GM23248 (cell line): ENCODE measurements around the gene VWA5B1.

ENCODE experiments used
- EZH2 ChIP-seq: fragments of 200-600 bp; sonication (generic); IDR thresholded peaks from 2 replicates; pipeline ENCODE4 v1.6.1; 2018; ENCODE audit warnings: antibody characterized with exemption, mild to moderate bottlenecking; ENCODE audit not compliant: insufficient read depth, poor library complexity, severe bottlenecking
- EZH2phosphoT487 ChIP-seq: fragments of 200-600 bp; sonication (generic); IDR thresholded peaks from 2 replicates; pipeline ENCODE4 v1.6.1; 2018; ENCODE audit warnings: antibody characterized with exemption, moderate library complexity, mild to moderate bottlenecking, low read depth; ENCODE audit not compliant: insufficient read depth

GRCh38 chr1:20323613-20323920 is 32.9 kb downstream of the VWA5B1 start:
- TF ChIP-seq EZH2 (no peak), EZH2phosphoT487 (no peak)
